NCI-H2107 (cell line): ENCODE results near the gene IL16.
"Not testable (repeated sequence)": the region's sequence is repeated elsewhere in the genome, so short reads cannot be mapped to it uniquely, and the experiment has no call there.

Experiments
- DNase-seq: peaks from one replicate; lab custom pipeline; 2025; lab: John Stamatoyannopoulos, UW

IL16 gene

DNA sequence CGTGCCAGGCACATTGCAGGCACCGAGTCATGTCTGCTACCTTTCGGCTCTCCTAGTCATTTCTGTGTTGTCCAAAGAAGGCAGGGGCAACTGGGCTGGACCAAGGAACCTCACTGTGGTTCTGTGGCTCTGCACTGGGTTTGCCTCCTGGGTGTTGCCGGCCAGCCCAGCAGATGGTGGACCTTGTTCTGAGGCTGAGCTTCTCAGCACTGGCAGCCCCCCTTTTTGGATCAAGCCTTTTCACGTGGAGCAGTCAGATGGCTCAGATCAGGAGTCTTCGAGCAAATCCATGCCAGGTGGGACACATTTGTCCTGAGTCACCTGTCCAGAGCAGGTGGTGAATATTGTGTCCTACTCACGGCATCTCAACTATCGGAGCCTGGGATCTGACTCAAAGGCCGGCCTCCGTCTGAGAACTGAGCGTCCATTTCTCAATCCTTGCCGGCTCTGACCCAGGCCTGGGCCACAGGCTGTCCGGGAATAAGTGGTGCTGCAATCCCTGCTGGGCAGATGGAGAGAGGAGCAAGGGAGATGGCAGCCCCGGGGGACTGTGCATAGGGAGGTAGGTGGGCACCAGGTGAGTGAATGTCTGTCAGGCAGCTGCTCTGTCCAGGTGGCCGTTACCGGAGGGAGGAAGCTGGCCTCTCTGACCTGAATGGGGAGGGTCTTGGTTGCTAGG is at the start of gene IL16:
Gene IL16, plus strand, starts transcription at position 304 of the 679 bp plus-strand sequence. CDS start 28,521 bp downstream, outside the sequence.
- DNase-seq = no peak

DNA sequence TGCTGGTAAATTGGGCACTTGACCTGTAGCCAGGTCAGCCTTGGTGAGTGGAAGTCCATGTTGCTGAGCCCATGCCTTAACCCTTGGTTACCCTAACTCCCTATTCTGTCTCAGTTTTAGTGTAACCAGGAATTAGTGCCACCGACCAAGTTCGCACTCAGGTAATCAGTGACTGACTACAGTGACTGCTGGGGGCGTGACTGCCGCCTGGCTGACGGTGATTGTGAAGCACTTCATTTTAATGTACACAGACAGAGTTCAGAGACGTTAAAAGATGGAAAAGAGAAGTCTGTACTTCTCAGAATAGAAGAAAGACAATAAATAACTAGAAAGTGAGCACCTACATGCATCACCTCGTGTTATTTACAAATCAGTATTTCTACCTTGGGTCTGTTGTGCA is 45.3 kb upstream of the IL16 start:
- DNase-seq = no peak

- no peak for DNase-seq
Observed at GRCh38 chr15:81152339-81152738, 44.3 kb upstream of the IL16 start.

- no peak for DNase-seq
Observed at GRCh38 chr15:81152799-81153198, 43.9 kb upstream of the IL16 start.

DNA sequence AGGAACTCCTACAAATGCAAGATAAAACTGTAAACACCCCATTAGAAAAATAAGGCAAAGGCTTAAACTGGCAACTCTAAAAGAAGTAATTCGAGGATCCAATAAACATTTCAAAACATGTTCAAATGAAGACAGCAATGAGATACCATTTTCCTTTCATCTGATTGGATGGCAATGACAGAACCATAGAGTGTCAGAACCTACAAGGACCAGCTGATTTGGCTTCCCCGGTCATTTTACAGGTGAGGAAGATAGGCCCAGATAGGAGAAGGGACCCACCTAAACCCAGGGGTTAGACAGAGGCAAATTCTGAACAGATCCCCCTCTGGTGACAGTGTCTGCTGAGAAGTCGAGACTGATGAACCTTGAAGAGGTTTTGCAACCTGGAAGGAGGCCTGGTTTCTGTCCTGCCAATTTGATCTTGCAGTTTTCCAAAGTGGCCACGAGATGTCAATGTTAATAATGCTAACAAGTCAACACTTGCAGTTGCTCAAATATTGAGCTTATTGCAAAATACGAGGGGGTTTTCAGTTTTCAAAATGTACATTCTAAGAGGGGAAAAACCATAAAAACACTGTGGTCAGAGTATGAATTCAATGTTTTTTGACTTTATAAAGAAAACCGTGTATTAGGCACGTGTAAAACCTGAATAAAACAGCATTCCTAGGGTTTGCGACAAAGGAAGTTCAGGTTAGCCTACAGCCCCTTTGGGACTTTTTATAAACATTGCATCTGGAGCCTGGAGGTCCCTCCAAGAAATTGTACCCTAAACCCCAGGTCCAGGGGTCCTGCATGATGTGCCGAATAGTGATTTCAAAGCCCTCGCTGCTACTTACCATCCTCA is 41.1 kb upstream of the IL16 start:
- DNase-seq = no peak

DNA sequence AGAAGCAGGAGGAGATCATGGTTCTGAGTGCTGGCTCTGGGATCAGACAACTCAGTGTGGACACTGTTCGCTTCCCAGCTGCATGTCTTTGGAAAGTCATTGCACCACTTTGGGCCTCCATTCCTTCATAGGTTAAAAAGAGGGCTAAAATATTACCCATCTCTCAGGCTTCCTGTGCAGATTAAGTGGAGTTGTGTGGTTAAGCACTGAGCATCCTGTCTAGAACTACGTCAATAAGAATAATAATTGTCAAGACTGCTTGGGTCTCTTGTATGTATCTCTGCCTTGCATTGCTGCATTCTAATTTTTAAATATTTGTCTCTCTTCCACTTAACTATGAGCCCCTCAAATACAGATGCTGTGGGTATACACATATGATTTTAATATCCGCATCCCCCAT is 40.4 kb upstream of the IL16 start:
- DNase-seq = no peak

- DNase-seq = no peak
Observed at GRCh38 chr15:81157195-81157938, 39.3 kb upstream of the IL16 start.

GRCh38 chr15:81157939-81158223 is 38.8 kb upstream of the IL16 start:
- DNase-seq = no peak

DNA sequence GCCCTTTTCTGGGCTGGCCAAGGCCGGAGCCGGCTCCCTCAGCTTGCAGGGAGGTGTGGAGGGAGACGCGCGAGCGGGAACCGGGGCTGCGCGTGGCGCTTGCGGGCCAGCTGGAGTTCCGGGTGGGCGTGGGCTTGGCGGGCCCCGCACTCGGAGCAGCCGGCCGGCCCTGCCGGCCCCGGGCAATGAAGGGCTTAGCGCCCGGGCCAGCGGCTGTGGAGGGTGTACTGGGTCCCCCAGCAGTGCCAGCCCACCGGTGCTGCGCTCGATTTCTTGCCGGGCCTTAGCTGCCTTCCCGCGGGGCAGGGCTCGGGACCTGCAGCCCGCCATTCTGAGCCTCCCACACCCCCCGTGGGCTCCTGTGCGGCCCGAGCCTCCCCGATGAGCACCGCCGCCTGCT is 38.1 kb upstream of the IL16 start:
- not testable (repeated sequence) for DNase-seq

- DNase-seq = no peak
Observed at GRCh38 chr15:81160312-81161159, 36.1 kb upstream of the IL16 start.

GRCh38 chr15:81161160-81161673 is 35.5 kb upstream of the IL16 start:
- no peak for DNase-seq

- no peak for DNase-seq
Observed at GRCh38 chr15:81161851-81162250, 34.8 kb upstream of the IL16 start.

GRCh38 chr15:81163961-81164800 is 32.5 kb upstream of the IL16 start:
- DNase-seq = no peak

DNA sequence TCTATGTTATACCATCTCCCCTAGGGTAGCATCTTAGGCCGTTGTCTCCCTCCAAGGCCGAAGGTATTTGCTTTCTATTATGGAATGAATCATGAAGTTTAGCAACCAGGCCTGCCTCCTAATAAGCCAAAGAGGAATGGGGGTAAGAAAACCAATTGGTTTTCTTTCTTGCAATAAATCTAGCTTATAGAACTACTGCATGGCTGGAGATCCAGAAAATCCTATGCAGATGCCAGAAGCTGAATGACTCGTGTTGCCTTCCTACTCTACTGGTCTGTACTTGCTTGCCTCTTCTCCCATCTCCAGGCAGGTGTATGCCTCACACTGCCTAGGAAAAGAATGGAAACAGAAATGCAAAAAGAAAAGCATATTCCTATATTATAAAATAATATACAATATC is 31.1 kb upstream of the IL16 start:
- DNase-seq = no peak

- no peak for DNase-seq
Observed at GRCh38 chr15:81166636-81167305, 29.9 kb upstream of the IL16 start.

GRCh38 chr15:81168131-81168526 is 28.6 kb upstream of the IL16 start:
- no peak for DNase-seq

DNA sequence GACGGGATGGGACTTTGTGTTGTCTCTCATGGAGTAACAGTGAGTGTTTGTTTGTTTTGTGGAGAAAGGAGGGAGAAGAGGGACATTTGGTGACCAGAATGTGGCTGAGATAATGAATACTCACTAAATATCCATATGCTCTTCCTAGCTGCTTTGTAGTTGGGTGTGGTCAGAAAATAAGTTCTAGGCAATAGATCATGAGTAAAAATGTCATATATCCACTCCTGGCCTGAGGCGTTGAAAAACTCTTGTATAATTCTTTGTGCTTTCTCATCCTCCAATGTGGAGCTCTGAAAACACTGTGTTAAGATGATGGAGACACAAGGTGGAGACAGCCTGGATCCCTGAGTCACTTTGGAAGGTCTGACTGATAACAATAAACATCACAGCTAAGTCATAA is 28.0 kb upstream of the IL16 start:
- DNase-seq = no peak

GRCh38 chr15:81170511-81170910 is 26.2 kb upstream of the IL16 start:
- no peak for DNase-seq

DNA sequence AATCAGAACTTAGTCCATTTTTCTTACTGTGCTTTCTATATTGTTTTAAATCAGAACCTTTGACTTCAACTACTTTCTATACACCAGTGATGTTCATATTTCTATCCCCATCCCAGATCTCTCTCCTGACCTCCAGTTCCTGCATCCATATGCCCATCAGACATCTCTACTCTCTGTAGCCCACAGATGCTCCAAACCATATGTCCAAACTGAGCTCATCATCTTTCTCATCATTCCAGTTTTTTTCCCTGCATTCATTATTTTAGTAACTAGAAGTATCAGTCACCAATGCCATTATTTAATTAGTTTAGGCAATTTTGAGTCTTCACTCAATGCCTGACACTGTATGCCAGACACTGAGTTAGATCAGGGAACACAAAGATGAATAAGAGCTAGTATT is 25.4 kb upstream of the IL16 start:
- no peak for DNase-seq

GRCh38 chr15:81174125-81174791 is 22.4 kb upstream of the IL16 start:
- no peak for DNase-seq
